Measurements from ENCODE around the gene TMEM17. TPM values are rescaled to one million over a fixed set of nuclear protein-coding genes. Genes with fewer than 3 reads are reported as not detected.

The TMEM17 gene
- total RNA-seq, 4 donors from 2014 or later = 1.7 to 3.4 (median 2.7) TPM

DNA sequence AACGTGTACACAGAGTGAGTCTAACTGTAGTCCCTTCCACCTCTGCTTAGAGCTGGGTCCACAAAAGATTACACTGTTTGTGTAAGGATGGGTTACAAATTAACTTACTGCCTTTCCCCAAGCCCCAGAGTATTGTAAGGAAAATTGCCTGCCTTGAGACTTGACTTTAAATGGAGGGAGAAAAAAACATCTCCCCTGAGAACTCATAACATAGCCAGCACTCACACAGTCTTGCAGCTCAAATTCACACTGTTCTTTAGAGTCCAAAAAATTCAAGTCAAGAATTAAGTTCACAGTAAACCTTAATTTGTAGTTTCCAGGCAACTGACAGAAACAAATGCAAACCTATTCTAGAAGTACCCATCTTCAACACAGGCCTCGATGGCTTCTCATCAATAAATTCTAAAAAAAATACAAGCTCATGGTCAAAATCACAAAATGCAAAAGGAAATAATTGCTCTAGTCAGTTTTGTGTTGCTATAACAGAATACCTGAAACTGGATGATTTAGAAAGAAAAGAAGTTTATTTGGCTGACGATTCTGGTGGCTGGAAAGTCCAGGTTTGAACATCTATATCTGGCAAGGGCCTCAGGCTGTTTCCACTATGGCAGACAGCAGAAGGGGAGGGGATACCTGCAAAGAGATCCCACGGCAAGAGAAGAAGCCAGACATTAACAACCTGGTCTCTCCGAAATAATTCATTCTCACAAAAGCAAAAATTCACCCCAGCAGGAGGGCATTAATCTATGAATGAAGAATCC lies 34.6 kb upstream of the TMEM17 start:
- no peaks in the 10 kb centered on the region for H3K36me3 ChIP-seq
- WGBS, 2 donors = 81 to 90% methylated on average over 5 of the region's 5 CpGs
- intact Hi-C loops (cut with DNase I) = no loop called here

GRCh38 chr2:62539606-62540407 lies 33.8 kb upstream of the TMEM17 start:
- Histone ChIP-seq H3K36me3 (no peaks in the 10 kb centered on the region), H3K4me1 (peaks cover 0 to 24% (median 0%) of the 10 kb centered on the region in 3 donors), H3K27me3 (no peaks in the 10 kb centered on the region), H3K9me3 (no peaks in the 10 kb centered on the region), H3K4me3 (no peak overlapping the region), H3K27ac (no peak overlapping the region)
- intact Hi-C loops (cut with DNase I) = no loop called here
- DNase-seq = no peak
- TF ChIP-seq POLR2A (IDR thresholded peaks at IDR 0.05) (no peak), CTCF (IDR thresholded peaks at IDR 0.05) (no peak)

More for the DNA sequence above, 34.6 kb upstream of the TMEM17 start:
- no peak for TF ChIP-seq CTCF (IDR thresholded peaks at IDR 0.05)
- TF ChIP-seq POLR2A (IDR thresholded peaks at IDR 0.05) = no peak
- Histone ChIP-seq H3K4me3 (no peak overlapping the region), H3K27me3 (no peaks in the 10 kb centered on the region), H3K9me3 (no peaks in the 10 kb centered on the region), H3K4me1 (peaks cover 0 to 24% (median 0%) of the 10 kb centered on the region in 3 donors), H3K27ac (no peak overlapping the region)
- no peak for DNase-seq

DNA sequence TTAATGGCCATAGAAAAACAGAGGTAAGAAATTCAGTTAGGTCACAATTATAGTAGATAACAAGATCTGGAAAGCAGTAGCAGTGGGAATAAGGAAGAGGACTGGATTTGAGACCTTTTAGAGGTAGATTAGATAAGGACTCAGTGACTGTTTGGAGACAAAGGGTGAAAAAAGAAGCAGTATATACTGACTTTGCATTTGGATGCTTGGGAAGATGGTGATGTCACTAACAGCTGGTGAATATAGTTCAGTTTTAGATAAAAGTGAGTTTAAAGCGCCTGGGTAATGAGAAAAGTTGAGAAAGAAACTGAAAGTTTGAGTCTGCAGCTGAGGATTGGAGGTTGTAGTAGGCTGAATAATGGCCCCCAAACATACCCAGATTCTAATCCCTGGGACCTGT lies 32.8 kb upstream of the TMEM17 start:
- H3K4me3 ChIP-seq = no peak overlapping the region
- H3K27me3 ChIP-seq = no peaks in the 10 kb centered on the region
- H3K36me3 ChIP-seq = no peaks in the 10 kb centered on the region
- peaks cover 0 to 4% (median 0%) of the 10 kb centered on the region in 3 donors for H3K9me3 ChIP-seq
- TF ChIP-seq POLR2A (IDR thresholded peaks at IDR 0.05) (no peak), CTCF (IDR thresholded peaks at IDR 0.05) (no peak)
- 85 to 94% methylated on average over 1 of the region's 1 CpG for WGBS, 2 donors
- no peak for DNase-seq
- H3K27ac ChIP-seq = no peak overlapping the region
- H3K4me1 ChIP-seq = peaks cover 0 to 24% (median 0%) of the 10 kb centered on the region in 3 donors
- intact Hi-C loops (cut with DNase I) = no loop called here

GRCh38 chr2:62537814-62538213 lies 31.8 kb upstream of the TMEM17 start:
- no peaks in the 10 kb centered on the region for H3K36me3 ChIP-seq
- H3K27me3 ChIP-seq = no peaks in the 10 kb centered on the region
- no peak overlapping the region for H3K4me3 ChIP-seq
- H3K9me3 ChIP-seq = peaks cover 0 to 10% (median 4%) of the 10 kb centered on the region in 3 donors
- H3K27ac ChIP-seq = no peak overlapping the region
- 93 to 95% methylated on average over 7 to 8 of the region's 8 CpGs for WGBS, 2 donors
- DNase-seq = no peak
- intact Hi-C loops (cut with DNase I) = no loop called here
- TF ChIP-seq POLR2A (IDR thresholded peaks at IDR 0.05) (no peak), CTCF (IDR thresholded peaks at IDR 0.05) (no peak)
- H3K4me1 ChIP-seq = peaks cover 0 to 24% (median 0%) of the 10 kb centered on the region in 3 donors

Measured in esophagus squamous epithelium (tissue), 5 donors.